ENCODE measurements around the gene FN3KRP. TPM values are rescaled to one million over a fixed set of nuclear protein-coding genes. Genes with fewer than 3 reads are reported as not detected.

FN3KRP gene
- total and polyA plus RNA-seq, 4 donors: 26.3 to 59.4 (median 41.8) TPM

GRCh38 chr17:82686366-82687324 is 29.9 kb upstream of the FN3KRP start:
- Histone ChIP-seq H3K4me3 (ENCODE audit: low read depth, low read length) (no peak overlapping the region), H3K27ac (ENCODE audit: low read depth, low read length) (no peak overlapping the region)
- WGBS (ENCODE audit: insufficient coverage): 89% methylated on average over 12 of the region's 19 CpGs

DNA sequence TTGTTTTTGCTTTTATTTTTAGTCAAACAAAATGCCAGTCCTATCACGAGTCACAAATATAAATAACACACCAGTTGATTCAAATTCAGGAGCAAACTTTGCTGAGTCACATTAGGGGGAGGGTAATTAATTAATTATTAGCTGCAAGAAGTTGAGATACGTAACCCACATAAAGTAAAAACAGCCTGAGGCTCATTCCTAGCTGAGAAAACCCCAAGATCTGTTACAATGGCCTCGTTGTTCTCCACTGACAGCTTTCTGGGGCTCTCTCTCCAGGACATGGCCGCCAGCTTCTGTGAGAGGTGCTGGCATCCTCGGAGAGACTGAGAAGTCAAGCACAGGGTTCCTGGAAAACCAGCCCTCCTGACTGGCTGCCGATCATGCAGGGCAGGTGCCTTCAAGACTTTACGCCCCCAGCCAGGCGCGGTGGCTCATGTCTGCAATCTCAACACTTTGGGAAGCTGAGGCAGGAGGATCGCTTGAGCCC is 29.1 kb upstream of the FN3KRP start:
- no peaks in the 10 kb centered on the region for H3K27me3 ChIP-seq (ENCODE audit: control insufficient read depth, insufficient read depth, low read length)
- no peak overlapping the region for H3K4me3 ChIP-seq (ENCODE audit: low read depth, low read length)
- peaks cover 24% of the 10 kb centered on the region for H3K4me1 ChIP-seq (ENCODE audit: control insufficient read depth, insufficient read depth, low read length)
- peaks cover 43% of the 10 kb centered on the region for H3K36me3 ChIP-seq (ENCODE audit: control insufficient read depth, insufficient read depth, low read length)
- DNase-seq (ENCODE audit: low read depth in 4 of 6, low spot score in 6 of 6): peak in 1 of 6 donors; percentile 35
- WGBS (ENCODE audit: insufficient coverage): 59% methylated on average over 6 of the region's 10 CpGs
- no peak overlapping the region for H3K27ac ChIP-seq (ENCODE audit: low read depth, low read length)
- no peaks in the 10 kb centered on the region for H3K9me3 ChIP-seq (ENCODE audit: control insufficient read depth, insufficient read depth, low read length)

More at GRCh38 chr17:82686366-82687324, 29.9 kb upstream of the FN3KRP start:
- Histone ChIP-seq H3K9me3 (ENCODE audit: control insufficient read depth, insufficient read depth, low read length) (no peaks in the 10 kb centered on the region), H3K4me1 (ENCODE audit: control insufficient read depth, insufficient read depth, low read length) (peaks cover 22% of the 10 kb centered on the region), H3K27me3 (ENCODE audit: control insufficient read depth, insufficient read depth, low read length) (no peaks in the 10 kb centered on the region), H3K36me3 (ENCODE audit: control insufficient read depth, insufficient read depth, low read length) (peaks cover 35% of the 10 kb centered on the region)
- DNase-seq (ENCODE audit: low read depth in 4 of 6, low spot score in 6 of 6): no peak

DNA sequence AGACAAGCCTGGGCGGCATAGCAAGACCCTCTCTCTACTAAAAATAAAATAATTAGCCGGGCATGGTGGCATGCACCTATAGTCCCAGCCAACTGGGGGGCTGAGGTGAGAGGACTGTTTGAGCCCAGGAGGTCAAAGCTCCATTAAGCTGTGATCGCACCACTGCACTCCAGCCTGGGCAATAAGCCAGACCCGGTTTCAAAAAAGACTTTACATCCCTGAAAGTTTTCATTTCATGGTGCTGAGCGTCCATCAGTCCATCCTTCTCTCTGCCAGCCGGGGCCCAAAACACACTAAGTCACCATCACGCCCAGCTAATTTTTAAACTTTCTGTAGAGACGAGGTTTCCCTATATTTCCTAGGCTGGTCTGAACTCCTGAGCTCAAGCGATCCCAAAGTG is 28.6 kb upstream of the FN3KRP start:
- Histone ChIP-seq H3K27me3 (ENCODE audit: control insufficient read depth, insufficient read depth, low read length) (no peaks in the 10 kb centered on the region), H3K4me3 (ENCODE audit: low read depth, low read length) (no peak overlapping the region), H3K36me3 (ENCODE audit: control insufficient read depth, insufficient read depth, low read length) (peaks cover 44% of the 10 kb centered on the region), H3K4me1 (ENCODE audit: control insufficient read depth, insufficient read depth, low read length) (peaks cover 24% of the 10 kb centered on the region), H3K27ac (ENCODE audit: low read depth, low read length) (no peak overlapping the region), H3K9me3 (ENCODE audit: control insufficient read depth, insufficient read depth, low read length) (no peaks in the 10 kb centered on the region)
- WGBS (ENCODE audit: insufficient coverage): 90% methylated on average over 8 of the region's 9 CpGs
- no peak for DNase-seq (ENCODE audit: low read depth in 4 of 6, low spot score in 6 of 6)

GRCh38 chr17:82689077-82689476 is 27.4 kb upstream of the FN3KRP start:
- Histone ChIP-seq H3K27me3 (ENCODE audit: control insufficient read depth, insufficient read depth, low read length) (no peaks in the 10 kb centered on the region), H3K27ac (ENCODE audit: low read depth, low read length) (no peak overlapping the region), H3K4me1 (ENCODE audit: control insufficient read depth, insufficient read depth, low read length) (peaks cover 24% of the 10 kb centered on the region), H3K36me3 (ENCODE audit: control insufficient read depth, insufficient read depth, low read length) (peaks cover 44% of the 10 kb centered on the region), H3K9me3 (ENCODE audit: control insufficient read depth, insufficient read depth, low read length) (no peaks in the 10 kb centered on the region), H3K4me3 (ENCODE audit: low read depth, low read length) (no peak overlapping the region)
- WGBS (ENCODE audit: insufficient coverage): 77% methylated on average over 8 of the region's 8 CpGs
- no peak for DNase-seq (ENCODE audit: low read depth in 4 of 6, low spot score in 6 of 6)

- Histone ChIP-seq H3K4me3 (ENCODE audit: low read depth, low read length) (no peak overlapping the region), H3K27ac (ENCODE audit: low read depth, low read length) (no peak overlapping the region)
- DNase-seq (ENCODE audit: low read depth in 4 of 6, low spot score in 6 of 6): no peak
Observed at GRCh38 chr17:82690786-82691489, 25.6 kb upstream of the FN3KRP start.

DNA sequence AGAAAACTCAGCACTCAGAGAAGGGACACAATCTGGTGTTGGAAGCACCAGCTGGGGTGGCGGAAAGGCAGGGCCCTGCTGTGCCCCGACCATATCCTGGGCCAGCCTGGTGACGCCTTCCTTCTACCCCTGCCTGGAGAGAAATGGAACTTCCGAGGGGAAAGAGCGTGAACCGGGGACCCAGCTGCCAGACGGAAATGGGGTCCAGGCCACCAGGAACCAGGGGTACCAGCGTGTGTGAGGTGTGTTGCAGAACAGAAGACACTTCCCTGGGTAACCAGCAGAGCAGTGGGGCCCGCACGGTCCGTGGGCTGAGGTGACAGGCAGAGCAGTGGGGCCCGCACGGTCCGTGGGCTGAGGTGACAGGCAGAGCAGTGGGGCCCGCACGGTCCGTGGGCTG is 24.8 kb upstream of the FN3KRP start:
- no peak overlapping the region for H3K27ac ChIP-seq (ENCODE audit: low read depth, low read length)
- no peak overlapping the region for H3K4me3 ChIP-seq (ENCODE audit: low read depth, low read length)
- H3K4me1 ChIP-seq (ENCODE audit: control insufficient read depth, insufficient read depth, low read length): peaks cover 20% of the 10 kb centered on the region
- peaks cover 1% of the 10 kb centered on the region for H3K9me3 ChIP-seq (ENCODE audit: control insufficient read depth, insufficient read depth, low read length)
- H3K27me3 ChIP-seq (ENCODE audit: control insufficient read depth, insufficient read depth, low read length): no peaks in the 10 kb centered on the region
- H3K36me3 ChIP-seq (ENCODE audit: control insufficient read depth, insufficient read depth, low read length): peaks cover 37% of the 10 kb centered on the region
- 96% methylated on average over 7 of the region's 17 CpGs for WGBS (ENCODE audit: insufficient coverage)
- DNase-seq (ENCODE audit: low read depth in 4 of 6, low spot score in 6 of 6): no peak

More at GRCh38 chr17:82690786-82691489, 25.6 kb upstream of the FN3KRP start:
- Histone ChIP-seq H3K4me1 (ENCODE audit: control insufficient read depth, insufficient read depth, low read length) (peaks cover 24% of the 10 kb centered on the region), H3K36me3 (ENCODE audit: control insufficient read depth, insufficient read depth, low read length) (peaks cover 40% of the 10 kb centered on the region), H3K27me3 (ENCODE audit: control insufficient read depth, insufficient read depth, low read length) (no peaks in the 10 kb centered on the region), H3K9me3 (ENCODE audit: control insufficient read depth, insufficient read depth, low read length) (peaks cover 1% of the 10 kb centered on the region)
- 72% methylated on average over 12 of the region's 18 CpGs for WGBS (ENCODE audit: insufficient coverage)

GRCh38 chr17:82692268-82692667 is 24.2 kb upstream of the FN3KRP start:
- Histone ChIP-seq H3K36me3 (ENCODE audit: control insufficient read depth, insufficient read depth, low read length) (peaks cover 41% of the 10 kb centered on the region), H3K4me1 (ENCODE audit: control insufficient read depth, insufficient read depth, low read length) (peaks cover 23% of the 10 kb centered on the region), H3K4me3 (ENCODE audit: low read depth, low read length) (no peak overlapping the region), H3K27ac (ENCODE audit: low read depth, low read length) (no peak overlapping the region), H3K27me3 (ENCODE audit: control insufficient read depth, insufficient read depth, low read length) (no peaks in the 10 kb centered on the region), H3K9me3 (ENCODE audit: control insufficient read depth, insufficient read depth, low read length) (peaks cover 1% of the 10 kb centered on the region)
- WGBS (ENCODE audit: insufficient coverage): 80% methylated on average over 11 of the region's 16 CpGs
- no peak for DNase-seq (ENCODE audit: low read depth in 4 of 6, low spot score in 6 of 6)

DNA sequence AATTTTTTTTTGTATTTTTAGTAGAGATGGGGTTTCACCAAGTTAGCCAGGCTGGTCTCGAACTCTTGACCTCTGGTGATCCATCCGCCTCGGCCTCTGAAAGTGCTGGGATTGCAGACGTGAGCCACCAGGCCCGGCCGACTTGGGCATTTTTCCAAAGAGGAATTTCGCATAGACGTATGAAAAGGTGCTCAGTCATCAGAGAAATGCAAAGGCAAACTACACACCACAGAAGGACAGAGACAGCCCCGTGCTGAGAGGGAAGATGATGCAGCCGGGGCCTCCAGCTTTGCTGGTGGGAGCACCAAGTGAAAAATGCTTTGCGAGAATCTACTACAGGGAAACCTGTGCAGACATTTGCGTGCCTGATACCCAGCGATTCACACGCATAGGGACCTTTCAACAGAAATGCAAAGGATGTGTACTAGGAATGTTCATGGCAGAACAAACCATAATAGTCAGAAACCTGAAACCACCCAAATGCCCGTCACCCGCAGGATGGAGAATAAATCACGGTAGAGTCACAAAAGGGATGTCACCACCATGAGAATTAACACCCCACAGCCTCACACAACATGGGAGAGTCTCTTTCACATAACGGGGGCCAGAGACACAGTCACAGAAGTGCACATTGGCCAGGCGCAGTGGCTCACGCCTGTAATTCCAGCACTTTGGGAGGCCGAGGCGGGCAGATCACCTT is 23.2 kb upstream of the FN3KRP start:
- H3K36me3 ChIP-seq (ENCODE audit: control insufficient read depth, insufficient read depth, low read length): peaks cover 41% of the 10 kb centered on the region
- no peaks in the 10 kb centered on the region for H3K27me3 ChIP-seq (ENCODE audit: control insufficient read depth, insufficient read depth, low read length)
- peaks cover 21% of the 10 kb centered on the region for H3K4me1 ChIP-seq (ENCODE audit: control insufficient read depth, insufficient read depth, low read length)
- no peak for DNase-seq (ENCODE audit: low read depth in 4 of 6, low spot score in 6 of 6)
- H3K9me3 ChIP-seq (ENCODE audit: control insufficient read depth, insufficient read depth, low read length): peaks cover 1% of the 10 kb centered on the region
- WGBS (ENCODE audit: insufficient coverage): 80% methylated on average over 19 of the region's 22 CpGs
- no peak overlapping the region for H3K27ac ChIP-seq (ENCODE audit: low read depth, low read length)
- no peak overlapping the region for H3K4me3 ChIP-seq (ENCODE audit: low read depth, low read length)

GRCh38 chr17:82694647-82695046 is 21.9 kb upstream of the FN3KRP start:
- H3K27me3 ChIP-seq (ENCODE audit: control insufficient read depth, insufficient read depth, low read length): no peaks in the 10 kb centered on the region
- H3K4me3 ChIP-seq (ENCODE audit: low read depth, low read length): no peak overlapping the region
- WGBS (ENCODE audit: insufficient coverage): no CpG with 5 or more reads among the region's 2 CpGs
- peaks cover 37% of the 10 kb centered on the region for H3K36me3 ChIP-seq (ENCODE audit: control insufficient read depth, insufficient read depth, low read length)
- H3K9me3 ChIP-seq (ENCODE audit: control insufficient read depth, insufficient read depth, low read length): peaks cover 1% of the 10 kb centered on the region
- no peak overlapping the region for H3K27ac ChIP-seq (ENCODE audit: low read depth, low read length)
- H3K4me1 ChIP-seq (ENCODE audit: control insufficient read depth, insufficient read depth, low read length): peaks cover 27% of the 10 kb centered on the region
- DNase-seq (ENCODE audit: low read depth in 4 of 6, low spot score in 6 of 6): no peak

Measured in spinal cord (tissue), 10 donors.